Measurements from ENCODE around the gene CCL17.

DNA sequence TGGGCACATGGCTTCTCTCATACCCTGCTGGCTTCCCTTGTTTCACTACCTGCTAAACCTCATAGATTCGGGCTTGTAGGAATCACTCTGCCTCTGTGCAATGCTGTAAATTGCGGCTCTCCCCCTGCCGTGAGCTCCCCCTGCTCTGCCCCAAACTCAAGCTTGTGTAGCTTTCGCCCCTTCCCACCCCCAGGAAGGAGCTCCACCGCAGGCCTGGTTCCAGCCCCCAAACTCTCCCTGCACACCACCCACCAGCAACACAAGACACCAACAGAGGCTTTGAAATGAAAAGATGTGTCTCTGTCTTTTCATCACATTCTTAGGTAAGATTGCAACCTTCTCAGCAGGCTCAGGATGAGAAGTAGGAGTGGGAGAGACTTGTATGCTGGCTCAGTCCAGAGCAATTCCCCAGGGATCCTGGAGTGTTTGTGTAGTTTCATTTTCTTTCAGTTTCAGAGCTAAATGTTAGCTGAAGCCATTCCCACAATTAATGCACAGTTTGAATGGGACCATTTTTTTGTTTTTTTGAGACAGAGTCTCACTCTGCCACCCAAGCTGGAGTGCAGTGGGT, 18.1 kb upstream of the CCL17 start:
- TF ChIP-seq CTCF (conservative IDR thresholded peaks at IDR 0.05) (no peak), ZFX (IDR thresholded peaks at IDR 0.05) (no peak)

Measured in C4-2B (cell line).